Peyer's patch (tissue), 4 donors: Measurements from ENCODE around the gene AP2A1. TPM values are rescaled to one million over a fixed set of nuclear protein-coding genes. Genes with fewer than 3 reads are reported as not detected.
A peak's percentile ranks its signal among the peaks of the same experiment; 100 is the strongest.

ENCODE experiments used
- DNase-seq, 3 donors: peaks; one replicate each; pipeline ENCODE4 v3.0.0-alpha.2; 2017 to 2019
- H3K27ac ChIP-seq, 4 donors: fragments of 200-600 bp; sonication (generic); one replicate each; pipeline ENCODE4 v1.5.1; 2016 to 2019
- H3K27me3 ChIP-seq, 2 donors: fragments of 200-600 bp; sonication (generic); one replicate each; pipeline ENCODE4 v1.5.1; 2019
- H3K36me3 ChIP-seq, 3 donors: fragments of 200-600 bp; sonication (generic); one replicate each; pipeline ENCODE4 v1.5.1; 2016 to 2019
- H3K4me1 ChIP-seq, 4 donors: fragments of 200-600 bp; sonication (generic); one replicate each; pipeline ENCODE4 v1.5.1; 2016 to 2019
- H3K4me3 ChIP-seq, 4 donors: fragments of 200-600 bp; sonication (generic); 1 replicate in 3 of 4; 2 replicates in 1 of 4; pipeline ENCODE4 v1.5.1; 2016 to 2019; ENCODE audit warnings: mild to moderate bottlenecking in 1 of 4
- H3K9me3 ChIP-seq, 4 donors: fragments of 200-600 bp; sonication (generic); one replicate each; pipeline ENCODE4 v1.5.1; 2016 to 2019; ENCODE audit warnings: mild to moderate bottlenecking in 1 of 4
- POLR2A ChIP-seq, 2 donors: fragments of 450-650 bp; IDR thresholded peaks; one replicate each; pipeline ENCODE4 v1.5.1; 2017; ENCODE audit warnings: antibody characterized with exemption in 2 of 2, mild to moderate bottlenecking in 2 of 2, moderate library complexity in 2 of 2
- total RNA-seq, 4 donors: library from RNA; depleted of rRNA; stranded (reverse); fragments of >200 nt; gene quantifications; one replicate each; pipeline ENCODE4 v1.1.0, GENCODE V29; 2016
- TF ChIP-seq, protein P1 (sequence below), 6 experiments: fragments of 450-650 bp in 4 of 6; fragments of 200-600 bp in 2 of 6; sonication (generic) in 1 of 6; IDR thresholded peaks; one replicate each; pipeline ENCODE4 v1.5.1; 2017 to 2019; ENCODE audit warnings: antibody characterized with exemption in 6 of 6, mild to moderate bottlenecking in 3 of 6, moderate library complexity in 1 of 6

AP2A1 gene
- total RNA-seq, 4 donors from 2014 or later = 57.8 to 102 (median 85.1) TPM

DNA sequence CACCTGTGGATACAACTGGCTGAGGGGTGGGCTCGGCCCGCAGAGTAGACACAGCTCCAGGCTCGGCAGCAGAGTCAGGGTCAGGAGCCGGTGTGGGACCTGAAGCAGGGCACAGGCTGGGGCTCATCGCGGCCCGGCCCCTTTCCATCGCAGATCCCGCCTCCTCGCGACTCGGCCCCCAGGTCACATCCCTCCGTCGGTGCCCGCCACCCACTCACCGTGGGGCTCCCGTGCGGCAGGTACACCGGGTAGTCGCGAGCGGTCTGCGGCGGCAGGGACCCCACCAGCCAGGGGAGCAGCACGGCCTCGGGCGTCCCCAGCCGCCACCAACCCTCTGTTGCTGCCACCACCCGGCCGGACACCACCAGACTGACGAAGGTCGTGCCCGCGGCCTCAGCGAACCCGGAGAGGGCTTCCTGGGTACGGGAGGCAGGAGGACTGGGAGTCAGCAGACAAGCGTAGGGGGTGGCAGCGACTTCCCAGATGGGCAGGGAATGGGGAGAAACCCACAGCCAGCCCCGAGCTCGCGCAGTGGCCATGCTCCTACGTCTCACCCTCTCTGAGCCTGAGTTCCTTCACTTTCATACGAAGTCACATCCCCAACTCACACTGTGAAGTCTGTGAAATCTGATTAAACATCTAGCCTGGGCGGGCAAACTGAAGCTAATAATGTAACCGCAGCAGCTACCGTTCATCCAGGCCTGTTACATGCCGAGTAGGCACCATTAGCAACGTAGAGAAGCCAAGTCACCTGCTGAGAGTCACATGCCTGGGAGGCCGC lies 42.5 kb downstream of the AP2A1 start:
- H3K4me1 ChIP-seq = peaks cover 0 to 28% (median 7%) of the 10 kb centered on the region in 4 donors
- no peak for TF ChIP-seq POLR2A (IDR thresholded peaks at IDR 0.05)
- TF ChIP-seq, protein P1, sequence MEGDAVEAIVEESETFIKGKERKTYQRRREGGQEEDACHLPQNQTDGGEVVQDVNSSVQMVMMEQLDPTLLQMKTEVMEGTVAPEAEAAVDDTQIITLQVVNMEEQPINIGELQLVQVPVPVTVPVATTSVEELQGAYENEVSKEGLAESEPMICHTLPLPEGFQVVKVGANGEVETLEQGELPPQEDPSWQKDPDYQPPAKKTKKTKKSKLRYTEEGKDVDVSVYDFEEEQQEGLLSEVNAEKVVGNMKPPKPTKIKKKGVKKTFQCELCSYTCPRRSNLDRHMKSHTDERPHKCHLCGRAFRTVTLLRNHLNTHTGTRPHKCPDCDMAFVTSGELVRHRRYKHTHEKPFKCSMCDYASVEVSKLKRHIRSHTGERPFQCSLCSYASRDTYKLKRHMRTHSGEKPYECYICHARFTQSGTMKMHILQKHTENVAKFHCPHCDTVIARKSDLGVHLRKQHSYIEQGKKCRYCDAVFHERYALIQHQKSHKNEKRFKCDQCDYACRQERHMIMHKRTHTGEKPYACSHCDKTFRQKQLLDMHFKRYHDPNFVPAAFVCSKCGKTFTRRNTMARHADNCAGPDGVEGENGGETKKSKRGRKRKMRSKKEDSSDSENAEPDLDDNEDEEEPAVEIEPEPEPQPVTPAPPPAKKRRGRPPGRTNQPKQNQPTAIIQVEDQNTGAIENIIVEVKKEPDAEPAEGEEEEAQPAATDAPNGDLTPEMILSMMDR (IDR thresholded peaks at IDR 0.05) = peak in 1 of 6 experiments; percentile 10
- H3K27me3 ChIP-seq = no peaks in the 10 kb centered on the region
- no peaks in the 10 kb centered on the region for H3K9me3 ChIP-seq
- DNase-seq = peak in 2 of 3 donors; percentile 51 to 82
- H3K4me3 ChIP-seq = peak overlapping the region; percentile 53 to 73 (median 62)
- H3K36me3 ChIP-seq = peaks cover 0 to 14% (median 0%) of the 10 kb centered on the region in 3 donors
- H3K27ac ChIP-seq = peak overlapping the region; percentile 74 to 82 (median 76)

GRCh38 chr19:49809941-49810389 lies 43.2 kb downstream of the AP2A1 start:
- H3K4me1 ChIP-seq = peaks cover 0 to 28% (median 7%) of the 10 kb centered on the region in 4 donors
- TF ChIP-seq, protein P1 (IDR thresholded peaks at IDR 0.05) = no peak
- TF ChIP-seq POLR2A (IDR thresholded peaks at IDR 0.05) = no peak
- peak overlapping the region in 3 of 4 donors; percentile 74 to 82 (median 76) for H3K27ac ChIP-seq
- H3K36me3 ChIP-seq = peaks cover 0 to 10% (median 0%) of the 10 kb centered on the region in 3 donors
- H3K4me3 ChIP-seq = peak overlapping the region; percentile 53 to 73 (median 62)
- DNase-seq = no peak
- no peaks in the 10 kb centered on the region for H3K27me3 ChIP-seq
- no peaks in the 10 kb centered on the region for H3K9me3 ChIP-seq

- no peak for DNase-seq
- no peak overlapping the region for H3K4me3 ChIP-seq
- H3K4me1 ChIP-seq = peaks cover 0 to 28% (median 7%) of the 10 kb centered on the region in 4 donors
- H3K27ac ChIP-seq = no peak overlapping the region
- no peaks in the 10 kb centered on the region for H3K9me3 ChIP-seq
- TF ChIP-seq, protein P1 (IDR thresholded peaks at IDR 0.05) = no peak
- no peak for TF ChIP-seq POLR2A (IDR thresholded peaks at IDR 0.05)
- no peaks in the 10 kb centered on the region for H3K27me3 ChIP-seq
- peaks cover 0 to 10% (median 0%) of the 10 kb centered on the region in 3 donors for H3K36me3 ChIP-seq
These were observed 44.5 kb downstream of the AP2A1 start for GRCh38 chr19:49811328-49811727.

GRCh38 chr19:49812452-49812996 lies 45.7 kb downstream of the AP2A1 start:
- peaks cover 0 to 36% (median 7%) of the 10 kb centered on the region in 4 donors for H3K4me1 ChIP-seq
- no peaks in the 10 kb centered on the region for H3K36me3 ChIP-seq
- H3K4me3 ChIP-seq = peak overlapping the region; percentile 52 to 80 (median 58)
- H3K27ac ChIP-seq = peak overlapping the region; percentile 75 to 86 (median 80)
- no peak for DNase-seq
- H3K9me3 ChIP-seq = no peaks in the 10 kb centered on the region
- H3K27me3 ChIP-seq = no peaks in the 10 kb centered on the region
- no peak for TF ChIP-seq POLR2A (IDR thresholded peaks at IDR 0.05)
- TF ChIP-seq, protein P1 (IDR thresholded peaks at IDR 0.05) = no peak

GRCh38 chr19:49812997-49813861 lies 46.4 kb downstream of the AP2A1 start, which contains the start of gene FUZ:
Gene FUZ, minus strand, starts transcription at chr19:49813292. Its CDS starts 186 bp downstream, at chr19:49813106.
- peak within 1 kb of the TSS; percentile 75 to 86 (median 80) for H3K27ac ChIP-seq
- no peaks in the 10 kb centered on the region for H3K9me3 ChIP-seq
- DNase-seq = peak; percentile 92 to 99 (median 97)
- peak within 1 kb of the TSS; percentile 52 to 80 (median 58) for H3K4me3 ChIP-seq
- H3K4me1 ChIP-seq = peaks cover 0 to 36% (median 6%) of the 10 kb centered on the region in 4 donors
- H3K27me3 ChIP-seq = no peaks in the 10 kb centered on the region
- H3K36me3 ChIP-seq = no peaks in the 10 kb centered on the region
- TF ChIP-seq POLR2A (IDR thresholded peaks at IDR 0.05) = no peak
- TF ChIP-seq, protein P1 (IDR thresholded peaks at IDR 0.05) = peak in 2 of 6 experiments; percentile 10 to 29
